Measurements from ENCODE around the gene ZNF211. TPM values are rescaled to one million over a fixed set of nuclear protein-coding genes. Genes with fewer than 3 reads are reported as not detected.

ZNF211 gene
- total RNA-seq, 1 experiment from 2014 or later = 8.2 TPM

DNA sequence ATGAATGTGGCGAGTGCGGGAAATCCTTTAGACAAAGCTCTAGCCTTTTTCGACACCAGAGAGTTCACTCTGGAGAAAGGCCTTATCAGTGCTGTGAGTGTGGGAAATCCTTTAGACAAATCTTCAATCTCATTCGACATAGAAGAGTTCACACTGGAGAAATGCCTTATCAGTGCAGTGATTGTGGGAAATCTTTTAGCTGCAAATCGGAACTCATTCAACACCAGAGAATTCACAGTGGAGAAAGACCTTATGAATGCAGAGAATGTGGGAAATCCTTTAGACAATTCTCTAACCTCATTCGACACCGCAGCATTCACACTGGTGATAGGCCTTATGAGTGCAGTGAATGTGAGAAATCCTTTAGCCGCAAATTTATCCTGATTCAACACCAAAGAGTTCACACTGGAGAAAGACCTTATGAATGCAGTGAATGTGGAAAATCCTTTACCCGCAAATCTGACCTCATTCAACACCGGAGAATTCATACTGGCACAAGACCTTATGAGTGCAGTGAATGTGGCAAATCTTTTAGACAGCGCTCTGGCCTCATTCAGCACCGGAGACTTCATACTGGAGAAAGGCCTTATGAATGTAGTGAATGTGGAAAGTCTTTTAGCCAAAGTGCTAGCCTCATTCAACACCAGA is 54.5 kb downstream of the ZNF211 start:
- Histone ChIP-seq H3K4me1 (ENCODE audit: insufficient read depth, low read length, poor library complexity, severe bottlenecking) (no peaks in the 10 kb centered on the region), H3K4me3 (ENCODE audit: low read depth, low read length, poor library complexity, severe bottlenecking) (no peak overlapping the region), H3K27ac (ENCODE audit: low read depth, low read length, poor library complexity, severe bottlenecking) (no peak overlapping the region), H3K36me3 (ENCODE audit: insufficient read depth, low read length, poor library complexity, severe bottlenecking) (peaks cover 70% of the 10 kb centered on the region), H3K9me3 (ENCODE audit: low read depth, low read length, poor library complexity, severe bottlenecking) (peaks cover 98% of the 10 kb centered on the region), H3K27me3 (replicated peaks; ENCODE audit: insufficient read depth, low read depth, low read length, poor library complexity) (no peaks in the 10 kb centered on the region)
- BruUV-seq (replicated peaks) = no TSS peak
- intact Hi-C loops (cut with micrococcal nuclease; ENCODE audit: unreplicated experiment) = no loop called here
- POLR2A ChIA-PET (ENCODE audit: low non-redundant PET) = no interaction called here
- CTCF ChIA-PET = no interaction called here
- TF ChIP-seq EZH2 (IDR thresholded peaks at IDR 0.05; ENCODE audit: borderline replicate concordance, low read depth, low read length, poor library complexity, severe bottlenecking) = no peak
- no peak for TF ChIP-seq CTCF (conservative IDR thresholded peaks at IDR 0.05; ENCODE audit: low read depth, low read length)
- no peak for DNase-seq (ENCODE audit: low spot score)

GRCh38 chr19:57688011-57688763 is 55.2 kb downstream of the ZNF211 start:
- no TSS peak for BruUV-seq (replicated peaks)
- POLR2A ChIA-PET (ENCODE audit: low non-redundant PET) = no interaction called here
- H3K27me3 ChIP-seq (replicated peaks; ENCODE audit: insufficient read depth, low read depth, low read length, poor library complexity) = no peaks in the 10 kb centered on the region
- intact Hi-C loops (cut with micrococcal nuclease; ENCODE audit: unreplicated experiment) = no loop called here
- peaks cover 70% of the 10 kb centered on the region for H3K36me3 ChIP-seq (ENCODE audit: insufficient read depth, low read length, poor library complexity, severe bottlenecking)
- TF ChIP-seq EZH2 (IDR thresholded peaks at IDR 0.05; ENCODE audit: borderline replicate concordance, low read depth, low read length, poor library complexity, severe bottlenecking) (no peak), CTCF (conservative IDR thresholded peaks at IDR 0.05; ENCODE audit: low read depth, low read length) (no peak)
- H3K9me3 ChIP-seq (ENCODE audit: low read depth, low read length, poor library complexity, severe bottlenecking) = peaks cover 95% of the 10 kb centered on the region
- H3K4me3 ChIP-seq (ENCODE audit: low read depth, low read length, poor library complexity, severe bottlenecking) = no peak overlapping the region
- CTCF ChIA-PET = no interaction called here
- H3K4me1 ChIP-seq (ENCODE audit: insufficient read depth, low read length, poor library complexity, severe bottlenecking) = no peaks in the 10 kb centered on the region
- DNase-seq (ENCODE audit: low spot score) = no peak
- no peak overlapping the region for H3K27ac ChIP-seq (ENCODE audit: low read depth, low read length, poor library complexity, severe bottlenecking)

DNA sequence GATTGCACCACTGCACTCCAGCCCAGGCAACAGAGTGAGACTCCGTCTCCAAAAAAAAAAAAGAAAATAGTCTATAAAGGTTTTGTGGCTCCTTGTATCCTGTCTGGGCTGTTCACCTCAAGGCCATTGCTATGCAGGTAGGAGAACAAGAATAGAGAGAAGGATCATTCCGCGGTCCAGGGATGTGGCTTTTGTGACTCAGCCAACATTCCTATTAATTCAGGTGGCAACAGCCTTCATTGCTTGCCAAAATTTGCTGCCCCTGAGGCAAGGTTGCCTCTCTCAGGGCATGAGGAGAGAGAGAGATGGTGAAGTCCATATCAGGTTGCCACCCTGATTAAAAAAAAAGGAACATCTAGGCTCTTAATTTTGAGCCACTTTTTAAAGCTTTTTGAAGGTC is 56.8 kb downstream of the ZNF211 start:
- no TSS peak for BruUV-seq (replicated peaks)
- no peak for TF ChIP-seq CTCF (conservative IDR thresholded peaks at IDR 0.05; ENCODE audit: low read depth, low read length)
- TF ChIP-seq EZH2 (IDR thresholded peaks at IDR 0.05; ENCODE audit: borderline replicate concordance, low read depth, low read length, poor library complexity, severe bottlenecking) = no peak
- H3K9me3 ChIP-seq (ENCODE audit: low read depth, low read length, poor library complexity, severe bottlenecking) = peaks cover 89% of the 10 kb centered on the region
- DNase-seq (ENCODE audit: low spot score) = no peak
- no peak overlapping the region for H3K27ac ChIP-seq (ENCODE audit: low read depth, low read length, poor library complexity, severe bottlenecking)
- no peaks in the 10 kb centered on the region for H3K4me1 ChIP-seq (ENCODE audit: insufficient read depth, low read length, poor library complexity, severe bottlenecking)
- ChIA-PET CTCF (no interaction called here), POLR2A (ENCODE audit: low non-redundant PET) (no interaction called here)
- peaks cover 54% of the 10 kb centered on the region for H3K36me3 ChIP-seq (ENCODE audit: insufficient read depth, low read length, poor library complexity, severe bottlenecking)
- H3K4me3 ChIP-seq (ENCODE audit: low read depth, low read length, poor library complexity, severe bottlenecking) = no peak overlapping the region
- intact Hi-C loops (cut with micrococcal nuclease; ENCODE audit: unreplicated experiment) = no loop called here
- no peaks in the 10 kb centered on the region for H3K27me3 ChIP-seq (replicated peaks; ENCODE audit: insufficient read depth, low read depth, low read length, poor library complexity)

Other genes starting within 250 kb of the ZNF211 start
- gene ZNF548, start 243.3 kb upstream of the ZNF211 start, total RNA-seq (2021) = 16.9 TPM in 2 replicates
- 13.1 and 19.2 TPM in 2 replicates for gene ZNF17, start 222.0 kb upstream of the ZNF211 start, total RNA-seq (2021)
- 21.6 and 22.9 TPM in 2 replicates for gene ZNF749, start 197.8 kb upstream of the ZNF211 start, total RNA-seq (2021)
- 0.41 and 0.83 TPM in 2 replicates for gene VN1R1, start 176.0 kb upstream of the ZNF211 start, total RNA-seq (2021)
- gene ZNF772, start 155.6 kb upstream of the ZNF211 start, total RNA-seq (2021) = 19.4 and 21.2 TPM in 2 replicates
- 12.4 and 14.6 TPM in 2 replicates for gene ZNF419, start 145.4 kb upstream of the ZNF211 start, total RNA-seq (2021)
- 9.7 and 13.4 TPM in 2 replicates for gene ZNF773, start 133.2 kb upstream of the ZNF211 start, total RNA-seq (2021)
- 8.5 and 10.1 TPM in 2 replicates for gene ZNF549, start 105.8 kb upstream of the ZNF211 start, total RNA-seq (2021)
- gene ZNF550, start 73.3 kb upstream of the ZNF211 start, total RNA-seq (2021) = 9.6 and 11.5 TPM in 2 replicates
- 6.8 and 7.1 TPM in 2 replicates for gene ZNF416, start 54.3 kb upstream of the ZNF211 start, total RNA-seq (2021)
- 16.3 and 16.7 TPM in 2 replicates for gene ZIK1, start 49.0 kb upstream of the ZNF211 start, total RNA-seq (2021)
- 9.4 and 11.3 TPM in 2 replicates for gene ZNF530, start 33.3 kb upstream of the ZNF211 start, total RNA-seq (2021)
- 24.3 and 24.7 TPM in 2 replicates for gene ZNF134, start 18.9 kb upstream of the ZNF211 start, total RNA-seq (2021)
- gene ZSCAN4, start 35.8 kb downstream of the ZNF211 start, total RNA-seq (2021) = not detected in 2 replicates
- gene ZNF551, start 48.8 kb downstream of the ZNF211 start, total RNA-seq (2021) = 12.7 and 17.8 TPM in 2 replicates
- gene ZNF154, start 76.0 kb downstream of the ZNF211 start, total RNA-seq (2021) = 4.0 and 4.4 TPM in 2 replicates
- gene ZNF671, start 94.5 kb downstream of the ZNF211 start, total RNA-seq (2021) = 4.4 and 5.3 TPM in 2 replicates
- 10.3 and 15.8 TPM in 2 replicates for gene ZNF776, start 113.6 kb downstream of the ZNF211 start, total RNA-seq (2021)
- gene ZNF586, start 136.5 kb downstream of the ZNF211 start, total RNA-seq (2021) = 18.2 and 19.5 TPM in 2 replicates
- 5.4 and 10.6 TPM in 2 replicates for gene ZNF552, start 181.7 kb downstream of the ZNF211 start, total RNA-seq (2021)
- 17.3 and 20.0 TPM in 2 replicates for gene ZNF587B, start 197.1 kb downstream of the ZNF211 start, total RNA-seq (2021)
- gene ZNF587, start 216.7 kb downstream of the ZNF211 start, total RNA-seq (2021) = 40.5 and 43.2 TPM in 2 replicates

All from A673 (cell line).